Activated naive CD8-positive, alpha-beta T cell treated with anti-CD3 and anti-CD28 coated beads, Interleukin-2, amount 10 ng/mL, durations not matched to agents 7 days and 5 days (primary cell): ENCODE data around the gene PES1. TPM values are rescaled to one million over a fixed set of nuclear protein-coding genes. Genes with fewer than 3 reads are reported as not detected.
"Not testable (repeated sequence)": the region's sequence is repeated elsewhere in the genome, so short reads cannot be mapped to it uniquely, and the experiment has no call there.

Source experiments
- ATAC-seq: fragments of 150-1000 bp; cut with Tn5 transposase; one replicate; pipeline ENCODE4 v1.10.0; 2021; ENCODE audit warnings: low read depth, moderate library complexity
- POLR2A ChIA-PET: fragments of 350-600 bp; sonication (Branson Sonifier 250); formaldehyde crosslinking; loops from one replicate; lab custom pipeline; 2021; ENCODE audit warnings: antibody characterized with exemption; lab: Charles Lee
- DNase-seq: peaks from one replicate; pipeline ENCODE4 v3.0.0; 2021
- H3K27ac Mint-ChIP-seq: one replicate; pipeline ENCODE4 v1.8.0; 2022; ENCODE audit warnings: mild to moderate bottlenecking, mixed read lengths
- H3K27me3 Mint-ChIP-seq: one replicate; pipeline ENCODE4 v1.8.0; 2022; ENCODE audit warnings: mild to moderate bottlenecking, moderate library complexity, mixed read lengths
- H3K36me3 Mint-ChIP-seq: one replicate; pipeline ENCODE4 v1.8.0; 2021; ENCODE audit warnings: mild to moderate bottlenecking, mixed read lengths
- H3K4me1 Mint-ChIP-seq: one replicate; pipeline ENCODE4 v1.8.0; 2021; ENCODE audit warnings: mixed read lengths
- H3K4me3 Mint-ChIP-seq: one replicate; pipeline ENCODE4 v1.8.0; 2022; ENCODE audit warnings: mild to moderate bottlenecking, moderate library complexity, mixed read lengths
- H3K9me3 Mint-ChIP-seq: one replicate; pipeline ENCODE4 v1.8.0; 2021; ENCODE audit warnings: mixed read lengths
- total RNA-seq, 2 experiments: library from RNA; stranded (reverse); gene quantifications; one replicate each; pipeline ENCODE4 v1.2.3, GENCODE V29; 2021

The PES1 gene
- total RNA-seq, 2 experiments from 2014 or later, result 51.2 to 57.1 TPM

- no peak overlapping the region for H3K4me3 Mint-ChIP-seq
- no peaks in the 10 kb centered on the region for H3K36me3 Mint-ChIP-seq
- H3K27ac Mint-ChIP-seq, result no peak overlapping the region
- no peaks in the 10 kb centered on the region for H3K4me1 Mint-ChIP-seq
- POLR2A ChIA-PET, result no interaction called here
- peaks cover 6% of the 10 kb centered on the region for H3K27me3 Mint-ChIP-seq
- H3K9me3 Mint-ChIP-seq, result no peaks in the 10 kb centered on the region
- ATAC-seq (no peak), DNase-seq (no peak)
Observed at GRCh38 chr22:30566125-30566524, 25.6 kb downstream of the PES1 start.

- Mint-ChIP-seq H3K4me1 (no peaks in the 10 kb centered on the region), H3K27ac (no peak overlapping the region), H3K36me3 (no peaks in the 10 kb centered on the region), H3K27me3 (peaks cover 3% of the 10 kb centered on the region), H3K4me3 (no peak overlapping the region), H3K9me3 (no peaks in the 10 kb centered on the region)
- POLR2A ChIA-PET, result no interaction called here
- DNase-seq, result no peak
- no peak for ATAC-seq
Observed at GRCh38 chr22:30565341-30565740, 26.4 kb downstream of the PES1 start.

- ATAC-seq, result no peak
- no peak for DNase-seq
- H3K4me1 Mint-ChIP-seq, result no peaks in the 10 kb centered on the region
- POLR2A ChIA-PET, result no interaction called here
- H3K27ac Mint-ChIP-seq, result no peak overlapping the region
- H3K4me3 Mint-ChIP-seq, result no peak overlapping the region
- H3K36me3 Mint-ChIP-seq, result no peaks in the 10 kb centered on the region
- H3K9me3 Mint-ChIP-seq, result no peaks in the 10 kb centered on the region
- peaks cover 3% of the 10 kb centered on the region for H3K27me3 Mint-ChIP-seq
Observed at GRCh38 chr22:30564761-30565119, 27.0 kb downstream of the PES1 start.

DNA sequence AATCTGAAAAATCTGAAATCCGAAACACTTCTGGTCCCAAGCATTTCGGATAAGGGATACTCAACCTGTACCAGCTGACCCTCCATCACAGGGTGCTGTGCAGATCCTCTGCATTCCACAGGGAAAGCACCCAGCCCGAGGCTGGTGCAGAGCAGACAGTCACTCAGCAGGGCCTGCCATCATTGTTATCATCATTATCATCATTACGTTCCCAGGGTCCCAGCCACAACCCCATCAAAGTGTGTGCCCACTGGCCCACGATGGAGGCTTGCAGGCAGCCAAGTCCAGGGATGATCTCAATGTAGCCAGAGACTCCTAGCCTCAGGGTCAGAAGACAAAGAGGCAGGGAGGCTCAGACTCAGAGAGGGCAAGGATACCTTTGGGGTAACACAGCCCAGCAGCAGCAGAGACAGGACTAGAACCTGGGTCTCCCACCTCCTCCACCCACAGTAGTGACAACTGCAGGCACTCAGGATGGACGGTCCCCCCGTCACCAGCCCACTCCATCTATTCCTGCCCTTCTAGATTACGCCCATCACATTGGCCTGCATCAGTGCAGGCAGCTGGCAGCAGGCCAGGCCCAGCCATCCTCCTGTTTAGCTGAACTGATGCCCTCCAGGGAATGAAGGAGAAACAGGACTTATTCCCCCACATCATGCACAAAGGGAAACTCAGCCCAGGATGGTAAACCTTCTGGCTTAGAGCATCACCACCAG is 27.5 kb downstream of the PES1 start:
- Mint-ChIP-seq H3K36me3 (no peaks in the 10 kb centered on the region), H3K27ac (no peak overlapping the region)
- POLR2A ChIA-PET, result no interaction called here

GRCh38 chr22:30562366-30562765 is 29.3 kb downstream of the PES1 start:
- DNase-seq (no peak), ATAC-seq (no peak)
- no peak overlapping the region for H3K27ac Mint-ChIP-seq
- peaks cover 3% of the 10 kb centered on the region for H3K27me3 Mint-ChIP-seq
- H3K4me1 Mint-ChIP-seq, result no peaks in the 10 kb centered on the region
- POLR2A ChIA-PET, result no interaction called here
- H3K4me3 Mint-ChIP-seq, result no peak overlapping the region
- no peaks in the 10 kb centered on the region for H3K36me3 Mint-ChIP-seq
- no peaks in the 10 kb centered on the region for H3K9me3 Mint-ChIP-seq

More for the DNA sequence above, 27.5 kb downstream of the PES1 start:
- no peak for ATAC-seq
- Mint-ChIP-seq H3K9me3 (no peaks in the 10 kb centered on the region), H3K4me1 (no peaks in the 10 kb centered on the region), H3K4me3 (no peak overlapping the region), H3K27me3 (peaks cover 3% of the 10 kb centered on the region)
- no peak for DNase-seq

GRCh38 chr22:30561402-30562189 is 30.1 kb downstream of the PES1 start:
- no peaks in the 10 kb centered on the region for H3K9me3 Mint-ChIP-seq
- DNase-seq (no peak), ATAC-seq (no peak)
- no peak overlapping the region for H3K27ac Mint-ChIP-seq
- no peaks in the 10 kb centered on the region for H3K36me3 Mint-ChIP-seq
- POLR2A ChIA-PET, result no interaction called here
- H3K27me3 Mint-ChIP-seq, result peaks cover 2% of the 10 kb centered on the region
- no peaks in the 10 kb centered on the region for H3K4me1 Mint-ChIP-seq
- no peak overlapping the region for H3K4me3 Mint-ChIP-seq

DNA sequence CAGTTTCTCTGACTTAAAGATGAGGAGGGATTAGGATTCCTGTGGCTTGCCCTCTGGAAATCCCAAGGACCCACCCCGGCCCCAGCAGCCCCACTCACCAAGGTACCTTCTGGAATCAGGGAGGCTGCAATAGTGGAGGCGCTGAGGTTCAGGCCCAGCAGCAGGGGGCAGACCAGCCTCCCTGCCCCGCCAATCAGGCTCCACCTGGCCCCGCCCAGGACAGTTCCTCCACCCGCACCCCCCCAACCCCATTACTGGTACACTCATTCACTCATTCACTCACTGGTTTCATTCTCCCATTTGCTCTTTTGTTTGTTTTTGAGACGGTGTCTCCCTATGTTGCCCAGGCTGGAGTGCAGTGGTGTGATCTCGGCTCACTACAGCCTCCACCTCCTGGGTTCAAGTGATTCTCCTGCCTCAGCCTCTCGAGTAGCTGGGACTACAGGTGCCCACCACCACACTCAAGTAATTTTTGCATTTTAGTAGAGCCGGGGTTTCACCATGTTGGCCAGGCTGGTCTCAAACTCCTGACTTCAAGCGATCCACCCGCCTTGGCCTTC is 31.0 kb downstream of the PES1 start:
- H3K36me3 Mint-ChIP-seq, POLR2A ChIA-PET, H3K4me3 Mint-ChIP-seq, H3K4me1 Mint-ChIP-seq, DNase-seq, H3K27ac Mint-ChIP-seq, H3K27me3 Mint-ChIP-seq, H3K9me3 Mint-ChIP-seq: not testable (repeated sequence)
- ATAC-seq, result peak; percentile 52

- H3K27me3 Mint-ChIP-seq, result no peaks in the 10 kb centered on the region
- no peak overlapping the region for H3K27ac Mint-ChIP-seq
- H3K4me1 Mint-ChIP-seq, result no peaks in the 10 kb centered on the region
- no peaks in the 10 kb centered on the region for H3K36me3 Mint-ChIP-seq
- POLR2A ChIA-PET, result no interaction called here
- H3K9me3 Mint-ChIP-seq, result no peaks in the 10 kb centered on the region
- no peak overlapping the region for H3K4me3 Mint-ChIP-seq
- ATAC-seq (no peak), DNase-seq (no peak)
Observed at GRCh38 chr22:30559889-30560288, 31.8 kb downstream of the PES1 start.

DNA sequence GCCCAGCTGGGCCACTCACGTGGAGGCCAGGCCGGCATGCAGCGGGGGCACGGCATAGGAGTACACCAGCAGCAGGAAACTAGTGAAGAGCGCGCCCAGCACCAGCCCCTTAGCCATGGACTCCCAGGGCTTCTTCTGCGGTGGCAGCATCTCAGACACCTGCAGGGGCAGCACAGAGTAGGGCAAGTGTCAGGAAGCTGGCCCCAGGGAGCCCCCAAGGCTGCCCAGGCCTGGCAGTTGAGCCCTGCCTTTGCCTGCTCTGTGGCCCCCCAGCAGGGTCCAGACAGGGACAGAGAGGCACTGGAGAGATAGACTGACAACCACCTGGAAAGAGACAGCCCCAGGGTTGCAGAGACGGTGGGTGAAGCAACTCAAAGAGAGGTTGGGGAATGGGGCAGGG is 34.5 kb downstream of the PES1 start:
- DNase-seq (no peak), ATAC-seq (no peak)
- Mint-ChIP-seq H3K36me3 (no peaks in the 10 kb centered on the region), H3K4me1 (no peaks in the 10 kb centered on the region), H3K27ac (no peak overlapping the region), H3K4me3 (no peak overlapping the region), H3K27me3 (no peaks in the 10 kb centered on the region), H3K9me3 (no peaks in the 10 kb centered on the region)
- POLR2A ChIA-PET, result no interaction called here

GRCh38 chr22:30556388-30556787 is 35.3 kb downstream of the PES1 start:
- Mint-ChIP-seq H3K4me3 (no peak overlapping the region), H3K9me3 (no peaks in the 10 kb centered on the region), H3K4me1 (no peaks in the 10 kb centered on the region), H3K27ac (no peak overlapping the region), H3K27me3 (no peaks in the 10 kb centered on the region), H3K36me3 (no peaks in the 10 kb centered on the region)
- POLR2A ChIA-PET, result no interaction called here
- no peak for ATAC-seq
- no peak for DNase-seq

- Mint-ChIP-seq H3K36me3 (no peaks in the 10 kb centered on the region), H3K4me1 (no peaks in the 10 kb centered on the region), H3K4me3 (no peak overlapping the region), H3K27me3 (no peaks in the 10 kb centered on the region), H3K27ac (no peak overlapping the region), H3K9me3 (no peaks in the 10 kb centered on the region)
- ATAC-seq (no peak), DNase-seq (no peak)
- POLR2A ChIA-PET, result no interaction called here
Observed at GRCh38 chr22:30555282-30556210, 36.2 kb downstream of the PES1 start.

DNA sequence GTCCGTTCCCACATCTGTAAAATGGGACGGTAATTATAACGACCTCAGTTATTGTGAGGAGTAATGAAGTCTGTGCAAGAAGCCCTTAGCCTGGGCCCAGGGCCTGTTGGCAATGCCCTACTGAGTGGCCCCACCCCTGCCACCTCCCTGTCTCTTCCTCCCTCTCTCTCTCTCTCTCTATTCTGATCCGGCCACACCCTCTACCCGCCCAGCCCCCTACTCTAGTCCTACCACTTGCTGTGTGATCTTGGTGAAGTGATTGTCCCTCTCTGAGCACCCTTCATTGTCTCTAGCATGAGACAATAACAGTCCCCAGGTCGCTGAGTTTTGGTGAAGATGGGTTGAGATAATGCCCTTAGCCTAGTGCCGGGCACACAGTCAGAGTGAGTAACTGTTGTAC is 37.7 kb downstream of the PES1 start:
- Mint-ChIP-seq H3K4me1 (no peaks in the 10 kb centered on the region), H3K27me3 (no peaks in the 10 kb centered on the region), H3K36me3 (no peaks in the 10 kb centered on the region), H3K4me3 (no peak overlapping the region), H3K27ac (no peak overlapping the region), H3K9me3 (no peaks in the 10 kb centered on the region)
- POLR2A ChIA-PET, result no interaction called here
- no peak for ATAC-seq
- no peak for DNase-seq

GRCh38 chr22:30552719-30553118 is 39.0 kb downstream of the PES1 start:
- POLR2A ChIA-PET, result no interaction called here
- DNase-seq, result no peak

More at GRCh38 chr22:30552719-30553118, 39.0 kb downstream of the PES1 start:
- H3K4me3 Mint-ChIP-seq, result no peak overlapping the region
- no peaks in the 10 kb centered on the region for H3K36me3 Mint-ChIP-seq
- H3K27ac Mint-ChIP-seq, result no peak overlapping the region
- H3K4me1 Mint-ChIP-seq, result no peaks in the 10 kb centered on the region
- H3K9me3 Mint-ChIP-seq, result no peaks in the 10 kb centered on the region
- H3K27me3 Mint-ChIP-seq, result no peaks in the 10 kb centered on the region
- ATAC-seq, result no peak
